ENCODE measurements around the gene RSRC2.
A peak's percentile ranks its signal among the peaks of the same experiment; 100 is the strongest.
"Not testable (repeated sequence)": the region's sequence is repeated elsewhere in the genome, so short reads cannot be mapped to it uniquely, and the experiment has no call there.

RSRC2 gene

DNA sequence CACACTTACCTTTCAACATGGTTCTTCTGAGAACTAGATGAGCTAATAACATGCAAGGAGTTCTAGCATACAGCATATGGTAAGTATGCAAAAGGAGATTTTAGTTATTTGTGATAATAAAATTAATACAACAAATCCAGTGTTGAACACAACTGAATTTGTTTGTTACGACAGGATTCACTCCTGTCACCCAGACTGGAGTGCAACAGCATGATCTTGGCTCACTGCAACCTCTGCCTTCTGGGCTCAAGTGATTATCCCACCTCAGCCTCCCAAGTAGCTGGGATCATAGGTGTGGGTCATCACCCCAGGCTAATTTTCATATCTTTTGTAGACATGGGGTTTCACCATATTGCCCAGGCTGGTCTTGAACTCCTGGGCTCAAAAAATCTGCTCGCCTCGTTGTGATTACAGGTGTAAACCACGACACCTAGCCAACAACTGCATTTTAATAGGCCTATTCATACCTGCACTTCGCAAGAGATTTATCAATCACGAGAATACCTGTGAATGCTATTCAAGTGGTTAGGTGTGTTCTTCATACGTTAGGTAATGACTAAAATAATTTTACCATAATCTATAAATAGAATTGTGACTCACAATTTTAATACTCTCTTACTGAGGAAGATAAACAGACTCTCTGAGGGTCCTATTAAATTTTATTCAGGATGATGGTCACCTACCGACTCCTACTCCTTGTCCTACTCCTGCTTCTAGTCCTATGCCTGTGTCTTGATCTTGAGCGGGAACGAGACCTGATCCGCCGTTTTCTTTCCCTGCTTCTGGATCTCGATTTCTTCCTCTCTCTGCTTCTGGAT, 10.0 kb downstream of the RSRC2 start:
- no peak for DNase-seq

DNA sequence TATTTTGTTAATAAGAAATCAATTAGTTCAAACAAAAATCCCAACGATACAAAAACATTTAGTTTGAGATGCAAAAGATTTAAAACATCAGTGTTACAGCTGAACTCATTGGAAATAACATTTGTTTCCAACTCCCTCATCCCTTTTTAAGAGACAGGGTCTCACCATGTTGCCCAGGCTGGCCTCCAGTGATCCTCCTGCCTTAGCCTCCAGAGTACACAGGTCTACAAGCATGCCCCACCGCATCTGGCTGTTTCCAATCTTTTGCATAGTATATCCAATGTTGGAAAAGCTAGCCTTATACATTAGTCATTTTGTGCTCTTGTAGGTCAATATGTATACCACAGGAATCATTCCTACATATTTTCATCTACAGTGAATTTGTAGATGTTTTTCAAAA, 11.5 kb downstream of the RSRC2 start:
- no peak for DNase-seq

DNA sequence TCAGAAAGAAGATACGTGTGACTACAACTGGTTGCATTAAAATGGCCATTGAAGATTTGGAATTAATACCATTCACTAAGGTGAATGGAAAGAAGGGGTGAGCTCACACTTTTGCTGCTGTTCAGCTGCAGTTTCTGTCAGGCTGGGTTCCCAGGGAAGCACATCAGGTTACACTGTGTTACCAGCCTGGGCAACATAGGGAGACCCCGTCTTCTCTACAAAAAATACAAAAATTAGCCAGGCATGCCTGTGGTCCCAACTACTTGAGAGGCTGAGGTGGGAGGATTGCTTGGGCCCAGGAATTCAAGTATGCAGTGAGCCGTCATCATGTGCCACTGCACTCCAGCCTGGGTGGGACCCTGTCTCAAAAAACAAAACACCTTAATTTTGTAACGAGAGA, 13.1 kb downstream of the RSRC2 start:
- no peak for DNase-seq

- DNase-seq = not testable (repeated sequence)
Measured at GRCh38 chr12:122513028-122513427, 13.7 kb downstream of the RSRC2 start.

- no peak for DNase-seq
Measured at GRCh38 chr12:122508163-122508562, 18.6 kb downstream of the RSRC2 start.

- no peak for DNase-seq
Measured at GRCh38 chr12:122506393-122506938, 20.3 kb downstream of the RSRC2 start.

DNA sequence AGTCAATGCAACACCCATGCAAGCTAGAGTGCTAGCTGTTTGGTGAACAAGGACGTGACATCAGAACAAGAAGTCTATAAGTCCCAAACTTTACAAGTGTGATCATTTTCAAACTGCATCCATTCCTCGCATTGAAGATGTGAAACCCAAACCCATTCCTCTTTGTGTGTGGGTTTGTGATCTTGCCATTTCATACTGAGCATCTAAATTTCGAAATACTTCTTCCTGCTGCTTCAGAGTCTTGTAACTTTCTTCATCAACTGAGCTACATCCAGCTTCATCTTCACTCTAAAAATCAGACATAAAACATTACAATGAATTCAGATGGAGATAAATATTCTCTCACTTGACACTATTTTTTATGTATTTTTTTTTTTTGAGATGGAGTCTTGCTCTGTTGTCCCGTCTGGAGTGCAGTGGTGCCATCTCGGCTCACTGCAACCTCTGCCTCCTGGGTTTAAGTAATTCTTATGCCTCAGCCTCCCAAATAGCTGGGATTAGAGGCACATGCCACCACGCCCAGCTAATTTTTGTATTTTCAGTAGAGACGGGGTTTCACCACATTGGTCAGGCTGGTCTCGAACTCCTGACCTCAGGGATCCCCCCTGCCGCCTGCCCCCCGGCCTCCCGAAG, 21.2 kb downstream of the RSRC2 start:
- no peak for DNase-seq

- no peak for DNase-seq
Measured at GRCh38 chr12:122503783-122504590, 22.7 kb downstream of the RSRC2 start.

DNA sequence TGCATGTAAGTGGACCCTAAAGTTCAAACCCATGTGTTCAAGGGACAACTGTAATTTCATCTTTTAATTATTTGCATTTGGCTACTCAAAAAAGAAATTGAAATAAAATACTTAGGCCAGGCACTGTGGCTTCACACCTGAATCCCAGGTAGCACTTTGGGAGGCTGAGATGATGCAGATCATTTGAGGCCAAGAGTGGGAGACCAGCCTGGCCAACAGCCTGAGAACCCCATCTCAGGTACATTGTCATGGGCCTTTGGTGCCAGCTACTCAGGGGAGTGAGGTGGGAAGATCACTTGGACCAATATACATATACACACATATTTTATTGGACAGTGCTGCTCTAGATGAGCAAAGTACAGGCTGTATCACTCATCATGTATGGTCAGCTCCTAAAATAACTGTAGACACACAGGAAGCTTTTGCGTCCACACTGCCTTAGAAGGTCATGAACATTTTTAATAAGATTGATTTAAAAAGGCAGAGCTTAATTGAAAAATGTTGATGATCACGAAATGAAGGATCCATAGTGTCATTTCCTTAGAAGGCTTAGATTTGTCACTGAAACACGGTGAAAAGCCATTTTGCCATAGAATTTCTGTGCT, 23.5 kb downstream of the RSRC2 start:
- no peak for DNase-seq

DNA sequence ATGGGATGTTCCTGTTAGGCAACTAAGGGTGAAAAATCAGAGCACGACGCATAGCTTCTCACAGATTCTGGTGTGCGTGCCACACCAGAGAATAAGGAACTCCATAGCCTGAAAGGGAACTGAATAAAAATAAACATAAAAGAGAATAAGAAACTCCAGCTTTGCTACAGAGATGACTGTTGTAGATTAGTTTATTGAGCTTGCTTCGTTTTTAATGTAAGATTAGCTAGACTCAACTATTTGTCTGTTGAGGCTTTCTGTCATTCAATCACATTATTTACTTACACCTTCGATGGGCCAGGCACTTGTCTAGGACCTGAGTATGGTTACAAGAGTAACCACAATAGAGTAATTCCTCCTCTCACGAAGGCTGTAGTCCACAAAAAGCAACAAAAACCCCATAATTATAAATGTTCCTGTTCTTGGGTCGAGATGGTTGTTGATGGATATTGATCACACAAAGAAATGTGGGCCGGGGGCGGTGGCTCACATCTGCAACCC, 25.2 kb downstream of the RSRC2 start:
- no peak for DNase-seq

- DNase-seq = peak; percentile 99
Measured at GRCh38 chr12:122500685-122501488, 25.8 kb downstream of the RSRC2 start, which contains the start of gene ZCCHC8. TSS of gene ZCCHC8 (minus strand) at chr12:122500932. CDS start at chr12:122500840, 92 bp downstream.

- DNase-seq = peak; percentile 33
Measured at GRCh38 chr12:122499991-122500684, 26.6 kb downstream of the RSRC2 start.

GRCh38 chr12:122495258-122495657, 31.5 kb downstream of the RSRC2 start:
- no peak for DNase-seq

DNA sequence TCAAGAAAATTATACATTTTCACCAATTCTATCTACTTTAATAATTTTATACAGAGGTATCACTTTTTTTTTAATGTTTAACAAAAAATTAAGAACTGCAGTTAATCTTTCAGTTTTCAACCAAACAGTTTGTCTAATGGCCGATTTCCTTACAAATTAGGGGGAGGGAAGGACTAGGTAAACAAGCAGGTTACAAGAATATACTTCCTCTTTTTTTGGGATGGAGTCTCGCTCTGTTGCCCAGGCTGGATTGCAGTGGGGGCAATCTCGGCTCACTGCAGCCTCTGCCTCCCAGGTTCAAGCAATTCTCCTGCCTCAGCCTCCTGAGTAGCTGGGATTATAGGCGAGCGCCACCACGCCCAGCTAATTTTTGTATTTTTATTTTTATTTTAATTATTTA, 33.5 kb downstream of the RSRC2 start:
- not testable (repeated sequence) for DNase-seq

DNA sequence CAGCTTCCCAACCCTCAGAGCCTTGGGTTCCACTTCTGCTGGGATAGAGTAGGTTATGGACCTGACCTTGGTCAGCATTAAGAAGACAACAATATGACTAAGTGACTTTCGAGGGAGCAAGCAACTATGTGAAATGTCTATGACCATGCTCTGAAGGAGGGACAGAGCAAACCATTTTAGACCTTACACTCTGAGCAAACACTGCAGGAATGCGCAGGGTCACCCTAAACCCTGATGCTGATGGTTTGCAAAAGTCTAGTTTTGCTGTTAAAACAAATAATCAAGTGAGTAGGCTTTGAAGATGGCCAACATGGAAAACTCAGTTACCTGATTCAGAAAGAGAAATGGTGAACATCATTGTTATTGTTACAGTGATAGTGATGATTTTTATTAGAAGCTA, 34.7 kb downstream of the RSRC2 start:
- DNase-seq = no peak

- no peak for DNase-seq
Measured at GRCh38 chr12:122489038-122489437, 37.7 kb downstream of the RSRC2 start.

GRCh38 chr12:122487807-122488206, 38.9 kb downstream of the RSRC2 start:
- DNase-seq = not testable (repeated sequence)

GRCh38 chr12:122486805-122487426, 39.8 kb downstream of the RSRC2 start:
- no peak for DNase-seq

GRCh38 chr12:122486360-122486759, 40.4 kb downstream of the RSRC2 start:
- not testable (repeated sequence) for DNase-seq

DNA sequence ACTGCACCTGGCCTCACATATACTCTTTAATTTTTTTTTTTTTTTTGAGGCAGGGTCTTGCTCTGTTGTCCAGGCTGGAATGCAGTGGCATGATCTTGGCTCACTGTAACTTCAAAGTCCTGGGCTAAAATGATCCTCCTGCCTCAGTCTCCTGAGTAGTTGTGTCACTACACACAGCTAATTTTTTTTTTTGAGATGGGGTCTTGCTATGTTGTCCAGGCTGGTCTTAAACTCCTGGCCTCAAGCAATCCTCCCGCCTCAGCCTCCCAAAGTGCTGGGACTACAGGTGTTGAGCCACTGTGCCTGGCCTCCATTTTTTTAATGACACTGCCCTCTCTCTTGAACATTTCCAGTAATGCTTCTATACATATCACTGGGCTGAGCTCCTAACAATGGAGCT, 42.4 kb downstream of the RSRC2 start:
- not testable (repeated sequence) for DNase-seq

DNA sequence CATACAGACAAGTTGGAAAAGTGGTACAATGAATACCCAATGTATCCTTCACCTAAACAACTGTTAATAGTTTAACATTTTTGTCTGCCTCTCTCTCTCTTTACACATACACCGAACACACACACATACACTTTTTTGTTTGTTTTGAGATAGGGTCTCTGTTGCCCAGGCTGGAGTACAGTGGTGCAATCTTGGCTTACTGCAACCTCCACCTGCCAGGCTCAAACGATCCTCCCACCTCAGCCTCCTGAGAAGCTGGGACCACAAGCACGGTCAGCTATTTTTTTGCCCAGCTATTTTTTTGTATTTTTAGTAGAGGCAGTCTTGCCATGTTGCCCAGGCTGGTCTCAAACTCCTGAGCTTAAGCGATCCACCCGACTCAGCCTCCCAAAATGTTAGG, 42.8 kb downstream of the RSRC2 start:
- no peak for DNase-seq

Data from NCI-H187 treated with DMSO at 0.1 percent for 48 hours (cell line).